K562 (cell line): ENCODE results near the gene SPACA9. TPM values are rescaled to one million over a fixed set of nuclear protein-coding genes. Genes with fewer than 3 reads are reported as not detected.

Source experiments
- ATAC-seq: fragments of 200-7000 bp; cut with Tn5 transposase; 3 replicates; pipeline ENCODE4 v1.9.1; 2020; ENCODE audit warnings: moderate library complexity
- BruUV-seq: library from RNA; stranded (reverse); fragments of 400-500 nt; replicated peaks from 2 replicates; lab custom pipeline; 2021; lab: Mats Ljungman, UMichigan
- CTCF ChIA-PET: fragments of 300-600 bp; formaldehyde crosslinking; extraction: SDS; loops from one replicate; lab custom pipeline; 2021; ENCODE audit warnings: low intra/inter-chr PET ratio; lab: Yijun Ruan, JAX
- POLR2A ChIA-PET: fragments of 300-600, 350-650 bp; sonication (Branson Sonifier 250); formaldehyde crosslinking; extraction: SDS; loops from one replicate; lab custom pipeline; 2021; ENCODE audit warnings: antibody characterized with exemption, inconsistent platforms; lab: Yijun Ruan, JAX
- DNase-seq, 4 experiments: peaks; one replicate each; pipeline versions ENCODE4 v3.0.0 to v3.0.0-alpha.2; 2011 to 2018; ENCODE audit warnings: low spot score in 3 of 4, mixed read lengths in 3 of 4; ENCODE audit errors: extremely low read depth in 1 of 4
- FAIRE-seq: peaks from 2 replicates; lab custom pipeline; 2011; peaks lifted over from hg19 to GRCh38; lab: Jason Lieb, UNC
- H2AFZ ChIP-seq: 2 replicates; pipeline ENCODE4 v1.6.0; 2011; ENCODE audit warnings: low read depth, low read length, control low read depth, inconsistent platforms
- H3K27ac ChIP-seq: fragments of 200-600 bp; 3 replicates; pipeline ENCODE4 v1.8.0; 2011; ENCODE audit warnings: low read depth, mild to moderate bottlenecking, control low read depth, inconsistent platforms, low read length, moderate library complexity, mixed read lengths; ENCODE audit errors: extremely low read depth
- H3K27me3 ChIP-seq, 2 experiments: fragments of 300-600 bp in 1 of 2; 2 replicates in 1 of 2; 3 replicates in 1 of 2; pipeline versions ENCODE4 v1.6.0 to v1.8.0; 2011; ENCODE audit warnings: inconsistent platforms in 2 of 2, low read length in 2 of 2, mild to moderate bottlenecking in 1 of 2, mixed read lengths in 1 of 2, moderate library complexity in 1 of 2; ENCODE audit not compliant: control insufficient read depth in 2 of 2, insufficient read depth in 2 of 2
- H3K36me3 ChIP-seq: fragments of 300-600 bp; 3 replicates; pipeline ENCODE4 v1.8.0; 2011; ENCODE audit warnings: mild to moderate bottlenecking, low read length, inconsistent platforms; ENCODE audit not compliant: control insufficient read depth, insufficient read depth
- H3K4me1 ChIP-seq, 2 experiments: fragments of 200-600 bp in 1 of 2; replicated peaks in 1 of 2; 2 replicates in 1 of 2; 3 replicates in 1 of 2; pipeline versions ENCODE4 v1.5.1 to v1.8.0; 2011; ENCODE audit warnings: inconsistent platforms in 2 of 2, low read length in 2 of 2, mild to moderate bottlenecking in 1 of 2, mixed read lengths in 1 of 2, moderate library complexity in 1 of 2; ENCODE audit not compliant: control insufficient read depth in 2 of 2, insufficient read depth in 2 of 2
- H3K4me2 ChIP-seq: 2 replicates; pipeline ENCODE4 v1.6.1; 2011; ENCODE audit warnings: low read length, control low read depth, inconsistent platforms, mixed read lengths; ENCODE audit not compliant: insufficient read depth
- H3K4me3 ChIP-seq: fragments of 200-600 bp; sonication (generic), shearing (Covaris generic); 2 replicates; pipeline ENCODE4 v1.5.1; 2016; ENCODE audit warnings: control low read depth, inconsistent platforms
- H3K79me2 ChIP-seq: fragments of 200-600 bp; 3 replicates; pipeline ENCODE4 v1.8.0; 2011; ENCODE audit warnings: low read length, inconsistent platforms; ENCODE audit not compliant: control insufficient read depth, insufficient read depth
- H3K9ac ChIP-seq, 2 experiments: 2 replicates each; pipeline versions ENCODE4 v1.6.0 to v1.6.1; 2011; ENCODE audit warnings: low read depth in 2 of 2, low read length in 2 of 2, control low read depth in 1 of 2, inconsistent platforms in 1 of 2, mild to moderate bottlenecking in 1 of 2, mixed read lengths in 1 of 2; ENCODE audit not compliant: insufficient read depth in 1 of 2
- H3K9me1 ChIP-seq: one replicate; pipeline ENCODE4 v1.6.0; 2011; ENCODE audit warnings: inconsistent platforms, mild to moderate bottlenecking, low read length, moderate library complexity; ENCODE audit not compliant: control insufficient read depth, insufficient read depth
- H3K9me3 ChIP-seq: replicated peaks from 2 replicates; pipeline ENCODE4 v1.5.1; 2011; ENCODE audit warnings: low read depth, low read length, inconsistent platforms; ENCODE audit not compliant: control insufficient read depth, insufficient read depth
- H4K20me1 ChIP-seq: replicated peaks from 2 replicates; pipeline ENCODE4 v1.6.1; 2011; ENCODE audit warnings: low read length, inconsistent platforms, mixed read lengths; ENCODE audit not compliant: control insufficient read depth, insufficient read depth
- JUNB ChIP-seq: fragments of 450-650 bp; formaldehyde crosslinking; conservative IDR thresholded peaks from 2 replicates; pipeline ENCODE4 v1.4.0; 2020; ENCODE audit warnings: mild to moderate bottlenecking
- KDM1A ChIP-seq, 2 experiments: fragments of 450-650 bp; IDR thresholded peaks; 2 replicates each; pipeline ENCODE4 v1.6.1; 2016; ENCODE audit warnings: mild to moderate bottlenecking in 2 of 2
- STAT5A ChIP-seq: IDR thresholded peaks from 2 replicates; pipeline ENCODE4 v1.6.1; 2012; ENCODE audit warnings: low read length, inconsistent platforms, borderline replicate concordance
- TGIF2 ChIP-seq: sonication (generic); formaldehyde crosslinking; IDR thresholded peaks from 2 replicates; pipeline ENCODE4 v1.8.1; 2022; ENCODE audit warnings: mild to moderate bottlenecking, missing genetic modification reagents, moderate library complexity
- WGBS: fragments of 100-300 bp; shearing (Covaris generic); methylation state at CpG from one replicate; pipeline ENCODE4 v1.1.6; 2016; ENCODE audit warnings: low coverage, mixed read lengths; ENCODE audit not compliant: insufficient coverage; ENCODE audit errors: missing lambda C conversion rate; 5-methylcytosine and 5-hydroxymethylcytosine counted together
- in situ Hi-C: fragments of 300-500 bp; cut with MboI; formaldehyde crosslinking; loops from 4 replicates; pipeline ENCODE4 v1.15.0; 2018; ENCODE audit warnings: inconsistent platforms, mixed read lengths
- intact Hi-C: fragments of 100-400 bp; cut with micrococcal nuclease; formaldehyde crosslinking; loops from 2 replicates; pipeline ENCODE4 v1.14.2; 2022
- polyA plus RNA-seq, 8 experiments: library from polyadenylated mRNA; depleted of rRNA in 4 of 8; stranded (reverse) in 5 of 8; unstranded in 3 of 8; fragments of >200 nt; fragmentation: Nextera tagmentation in 2 of 8; fragmentation: Illumina TruSeq in 1 of 8; extraction: Ambion mirVana in 2 of 8; extraction: Trizol in 1 of 8; gene quantifications; 2 replicates each; pipeline versions ENCODE4 v1.2.1 to v1.2.3, GENCODE V29; 2011 to 2014; ENCODE audit warnings: inconsistent platforms in 1 of 8, missing spikeins in 1 of 8
- total RNA-seq, 7 experiments: library from RNA; depleted of rRNA in 6 of 7; stranded (reverse); fragments of >200 nt in 6 of 7; fragmentation: Illumina TruSeq in 2 of 7; extraction: Trizol in 2 of 7; gene quantifications; 2 replicates each; pipeline versions ENCODE4 v1.2.1 to v1.2.3, GENCODE V29; 2011 to 2021; ENCODE audit warnings: low replicate concordance in 1 of 7
- TF ChIP-seq, protein P1 (sequence below): sonication (generic); formaldehyde crosslinking; IDR thresholded peaks from 2 replicates; pipeline ENCODE4 v1.8.1; 2023; ENCODE audit warnings: mild to moderate bottlenecking, missing genetic modification reagents

SPACA9 gene
- total and polyA plus RNA-seq, 9 of the 15 experiments (the other 6 are each of a cell fraction or from before 2014, with no cell fraction given): 0.06 to 0.51 (median 0.36) TPM

DNA sequence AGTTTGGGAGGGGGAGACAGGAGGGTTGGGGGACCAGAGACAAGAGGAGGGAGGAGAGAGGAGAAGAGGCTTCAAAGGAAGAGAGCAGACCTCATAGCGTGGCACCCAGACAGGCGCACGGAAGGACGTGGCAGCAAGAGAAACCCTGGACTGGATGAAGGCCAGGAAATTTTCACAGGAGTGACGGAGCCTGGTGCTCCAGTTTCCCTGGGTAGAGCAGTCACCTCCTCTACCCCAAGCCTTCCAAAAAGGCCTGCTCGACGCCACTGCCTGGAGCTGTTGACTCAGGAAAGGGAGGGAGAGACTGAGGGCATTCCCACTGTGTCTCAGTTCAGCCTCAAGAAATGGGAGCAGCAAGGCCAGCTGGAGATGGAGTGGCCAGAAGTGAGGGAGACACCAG, 19.9 kb upstream of the SPACA9 start:
- in situ Hi-C loops: no loop called here
- no peaks in the 10 kb centered on the region for H3K36me3 ChIP-seq
- H3K27me3 ChIP-seq: peaks cover 54 to 86% of the 10 kb centered on the region in 2 experiments
- no peaks in the 10 kb centered on the region for H3K79me2 ChIP-seq
- peaks cover 3% of the 10 kb centered on the region; the same call in 1 of the 2 replicates for H4K20me1 ChIP-seq
- H2AFZ ChIP-seq: no peak overlapping the region
- ATAC-seq (no peak), DNase-seq (no peak)
- POLR2A ChIA-PET: interaction anchor here (0.7 to 1.0 kb wide), 2 partner anchors 8 to 189 kb away, joined by 3 to 5 read pairs; no protein-coding TSS in a partner anchor
- no peak overlapping the region for H3K4me2 ChIP-seq
- TF ChIP-seq, protein P1, sequence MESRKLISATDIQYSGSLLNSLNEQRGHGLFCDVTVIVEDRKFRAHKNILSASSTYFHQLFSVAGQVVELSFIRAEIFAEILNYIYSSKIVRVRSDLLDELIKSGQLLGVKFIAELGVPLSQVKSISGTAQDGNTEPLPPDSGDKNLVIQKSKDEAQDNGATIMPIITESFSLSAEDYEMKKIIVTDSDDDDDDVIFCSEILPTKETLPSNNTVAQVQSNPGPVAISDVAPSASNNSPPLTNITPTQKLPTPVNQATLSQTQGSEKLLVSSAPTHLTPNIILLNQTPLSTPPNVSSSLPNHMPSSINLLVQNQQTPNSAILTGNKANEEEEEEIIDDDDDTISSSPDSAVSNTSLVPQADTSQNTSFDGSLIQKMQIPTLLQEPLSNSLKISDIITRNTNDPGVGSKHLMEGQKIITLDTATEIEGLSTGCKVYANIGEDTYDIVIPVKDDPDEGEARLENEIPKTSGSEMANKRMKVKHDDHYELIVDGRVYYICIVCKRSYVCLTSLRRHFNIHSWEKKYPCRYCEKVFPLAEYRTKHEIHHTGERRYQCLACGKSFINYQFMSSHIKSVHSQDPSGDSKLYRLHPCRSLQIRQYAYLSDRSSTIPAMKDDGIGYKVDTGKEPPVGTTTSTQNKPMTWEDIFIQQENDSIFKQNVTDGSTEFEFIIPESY: no peak
- TF ChIP-seq TGIF2 (no peak), STAT5A (no peak), JUNB (no peak), KDM1A (IDR thresholded peaks at IDR 0.05) (no peak)
- TF ChIP-seq, all 486 proteins: peak for 0
- intact Hi-C loops: no loop called here
- peaks cover 0 to 8% of the 10 kb centered on the region in 2 experiments; a peak in 1 of 5 replicates for H3K4me1 ChIP-seq
- no peaks in the 10 kb centered on the region for H3K9me3 ChIP-seq
- H3K27ac ChIP-seq: no peak overlapping the region
- H3K9me1 ChIP-seq: no peaks in the 10 kb centered on the region
- H3K9ac ChIP-seq: no peak overlapping the region
- WGBS: 6% methylated on average over 7 of the region's 7 CpGs
- no peak for FAIRE-seq
- no TSS peak for BruUV-seq
- CTCF ChIA-PET: no interaction called here
- no peak overlapping the region for H3K4me3 ChIP-seq
